ENCODE measurements around the gene MPHOSPH8.
"Not testable (repeated sequence)": the region's sequence is repeated elsewhere in the genome, so short reads cannot be mapped to it uniquely, and the experiment has no call there.

Gene MPHOSPH8

DNA sequence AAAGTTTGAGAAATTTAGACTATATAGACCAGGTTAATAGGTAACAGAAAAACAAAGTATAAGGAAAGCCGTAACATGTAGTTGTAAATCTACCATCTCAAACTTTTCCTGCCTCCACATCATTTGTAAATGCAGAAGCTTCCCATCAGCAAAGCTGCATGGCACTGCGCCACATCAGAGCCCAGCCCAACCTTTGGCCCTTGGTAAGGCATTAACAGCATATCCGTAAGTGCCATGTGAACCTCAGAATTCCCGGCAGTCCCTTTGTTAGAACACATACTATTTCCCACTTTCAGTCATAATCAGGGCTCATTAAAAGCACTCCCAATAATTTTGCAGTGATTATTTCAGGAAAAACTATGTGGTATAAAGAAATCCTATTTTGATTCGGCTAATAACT is 51.6 kb downstream of the MPHOSPH8 start:
- DNase-seq (ENCODE audit: low read depth) = no peak

DNA sequence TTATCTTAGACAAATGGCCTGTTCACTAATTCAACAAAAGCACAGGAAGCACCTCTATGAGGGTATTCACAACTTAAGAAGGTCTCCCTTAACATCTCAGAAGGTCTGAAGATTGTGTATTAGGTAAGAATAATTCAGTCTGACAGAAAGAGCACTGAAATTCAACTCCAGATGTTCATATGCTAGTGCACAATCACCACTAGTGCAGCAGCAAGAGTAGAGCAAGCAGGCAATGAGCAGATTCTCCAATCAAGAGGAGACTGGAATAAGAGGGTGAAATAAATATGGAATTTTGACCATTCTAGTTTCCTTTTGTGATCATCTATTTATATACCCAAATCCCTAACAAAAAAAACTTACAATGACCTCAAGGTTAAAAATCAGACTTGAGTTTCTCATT is 52.0 kb downstream of the MPHOSPH8 start:
- DNase-seq (ENCODE audit: low read depth) = no peak

DNA sequence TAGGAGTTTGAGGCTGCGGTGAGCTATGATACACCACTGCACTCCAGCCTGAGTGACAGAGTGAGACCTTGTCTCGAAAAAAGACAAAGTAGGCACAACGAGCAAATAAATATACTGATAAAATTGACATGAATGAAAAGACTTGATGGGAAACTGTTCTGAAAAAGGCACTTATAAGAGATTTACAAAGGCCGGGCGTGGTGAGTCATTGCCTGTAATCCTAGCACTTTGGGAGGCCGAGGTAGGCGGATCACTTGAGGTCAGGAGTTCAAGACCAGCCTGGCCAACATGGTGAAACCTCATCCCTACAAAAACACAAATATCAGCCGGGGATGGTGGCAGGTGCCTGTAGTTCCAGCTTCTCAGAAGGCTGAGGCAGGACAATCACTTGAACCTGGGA is 58.0 kb downstream of the MPHOSPH8 start:
- not testable (repeated sequence) for DNase-seq (ENCODE audit: low read depth)

DNA sequence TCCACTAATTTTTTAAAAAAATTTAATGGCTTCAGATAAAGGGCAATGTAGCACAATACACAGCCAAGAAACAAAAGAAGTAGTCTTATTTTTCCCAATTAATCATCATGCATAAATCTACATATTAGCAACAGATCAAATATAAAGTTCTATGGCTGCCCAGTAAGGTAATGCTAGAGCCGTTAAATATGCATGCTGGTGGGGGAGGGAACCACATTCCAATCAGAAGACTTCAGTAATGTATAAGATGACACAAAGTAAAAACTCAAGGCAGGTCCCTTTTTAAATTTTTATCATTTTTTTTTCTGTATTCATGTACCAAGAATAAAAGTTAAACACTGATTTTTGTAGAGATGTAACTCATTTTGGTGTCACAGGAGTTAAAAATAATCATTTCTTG is 62.0 kb downstream of the MPHOSPH8 start:
- no peak for DNase-seq (ENCODE audit: low read depth)

DNA sequence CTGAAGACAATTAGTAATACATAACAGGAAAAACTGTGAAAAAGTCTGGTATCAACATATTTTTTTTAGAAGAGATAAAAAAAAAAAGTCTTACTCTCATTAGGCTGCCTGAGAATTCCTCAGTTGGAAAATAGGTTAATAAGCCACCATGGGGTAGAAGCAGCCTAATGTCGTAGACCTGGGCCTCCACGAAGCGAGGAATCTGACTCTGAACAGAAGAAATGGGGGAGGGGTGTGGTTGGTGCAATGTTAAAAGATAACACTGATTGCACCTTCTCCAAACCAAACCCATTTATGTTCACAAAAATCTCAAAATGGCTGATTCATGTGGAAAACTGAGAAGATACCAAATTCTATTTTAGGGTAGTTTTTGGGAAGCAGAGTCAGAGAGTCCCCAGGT is 62.4 kb downstream of the MPHOSPH8 start:
- DNase-seq (ENCODE audit: low read depth) = no peak

DNA sequence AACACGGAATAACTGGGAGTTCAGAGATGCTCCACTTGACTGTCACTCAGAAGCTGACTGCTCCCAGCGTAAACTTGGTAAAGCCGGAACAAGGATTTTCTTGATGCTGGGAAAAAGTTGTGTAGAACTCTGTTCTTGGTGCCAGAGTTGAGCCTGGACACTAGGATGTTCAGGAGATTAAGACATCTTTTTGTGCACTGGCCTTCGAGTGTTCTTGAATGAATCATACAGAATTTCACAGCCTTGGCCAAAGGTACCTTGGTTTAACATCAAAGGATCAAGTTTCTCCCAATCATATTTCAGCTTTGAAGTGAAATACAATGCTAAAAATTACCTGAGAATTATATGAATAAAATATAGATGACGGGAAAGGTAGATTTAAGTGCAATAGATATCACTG is 67.5 kb downstream of the MPHOSPH8 start:
- not testable (repeated sequence) for DNase-seq (ENCODE audit: low read depth)

DNA sequence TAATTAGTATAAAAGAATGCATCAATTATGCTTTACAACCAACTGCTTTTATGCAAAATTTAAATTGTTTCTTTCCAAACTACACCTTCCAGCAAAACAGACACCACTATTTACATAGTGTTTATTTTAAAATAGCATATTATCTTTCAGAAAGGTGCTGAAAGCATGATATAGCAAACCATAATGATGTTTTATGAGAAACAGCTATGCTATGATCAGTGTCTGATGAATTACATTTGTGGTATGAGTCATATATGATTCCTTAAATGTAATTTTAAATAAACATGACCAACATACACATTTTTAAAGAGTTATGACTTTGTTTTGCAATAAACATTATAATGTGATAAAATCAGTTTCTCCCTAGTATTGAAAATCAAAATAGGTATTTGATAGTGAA is 68.2 kb downstream of the MPHOSPH8 start:
- not testable (repeated sequence) for DNase-seq (ENCODE audit: low read depth)

DNA sequence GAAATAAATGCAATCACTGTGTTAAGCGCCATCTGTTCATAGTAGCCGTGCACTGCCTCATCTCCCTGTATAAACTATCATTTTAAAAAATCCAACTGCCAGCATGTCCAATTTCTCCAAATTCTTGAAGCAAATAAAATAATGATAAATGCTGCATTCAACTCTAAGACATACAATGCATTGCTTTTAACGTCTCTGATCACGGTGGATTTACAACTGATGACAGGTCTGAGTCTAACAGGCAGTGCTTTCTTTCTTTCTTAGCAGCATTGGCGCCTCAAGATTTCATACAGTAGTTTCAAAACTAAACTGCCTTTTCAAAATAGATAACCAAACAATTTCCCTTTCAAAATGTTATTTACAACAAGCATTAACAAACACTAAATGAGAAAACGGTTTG is 70.8 kb downstream of the MPHOSPH8 start:
- not testable (repeated sequence) for DNase-seq (ENCODE audit: low read depth)

DNA sequence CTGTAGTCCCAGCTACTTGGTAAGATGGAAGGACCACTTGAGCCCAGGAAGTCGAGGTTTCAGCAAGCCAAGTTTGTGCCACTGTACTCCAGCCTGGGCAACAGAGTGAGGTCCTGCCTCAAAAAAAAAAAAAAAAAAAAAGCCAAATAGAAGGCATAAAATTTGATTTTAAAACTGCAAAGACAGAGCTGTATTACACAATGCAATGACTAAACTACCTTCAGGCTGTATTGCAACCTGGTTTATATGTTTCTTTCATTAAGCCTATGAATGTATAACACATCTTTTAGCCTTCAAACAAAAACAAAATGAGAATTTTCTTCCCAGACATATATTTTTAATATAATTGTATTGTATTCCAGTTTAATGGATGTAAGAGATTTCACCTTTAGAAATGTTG is 75.6 kb downstream of the MPHOSPH8 start:
- not testable (repeated sequence) for DNase-seq (ENCODE audit: low read depth)

DNA sequence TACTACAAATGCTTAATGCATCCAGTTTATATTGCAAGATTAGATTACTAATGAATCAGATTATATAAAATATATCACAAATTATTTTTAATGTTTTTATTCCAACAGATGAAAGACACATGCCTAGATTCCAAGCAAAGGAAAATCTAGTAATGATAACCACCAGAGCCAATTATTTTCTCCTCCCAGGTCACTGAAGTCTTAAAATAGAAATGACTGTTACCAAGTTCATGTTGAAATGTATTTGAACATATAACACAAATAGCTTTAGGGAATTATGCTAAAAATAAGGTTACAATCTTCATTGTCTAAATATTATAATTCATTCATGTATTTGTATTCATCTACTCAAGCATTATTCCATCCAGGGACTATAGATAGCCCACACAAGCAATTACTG is 76.3 kb downstream of the MPHOSPH8 start:
- DNase-seq (ENCODE audit: low read depth) = not testable (repeated sequence)

DNA sequence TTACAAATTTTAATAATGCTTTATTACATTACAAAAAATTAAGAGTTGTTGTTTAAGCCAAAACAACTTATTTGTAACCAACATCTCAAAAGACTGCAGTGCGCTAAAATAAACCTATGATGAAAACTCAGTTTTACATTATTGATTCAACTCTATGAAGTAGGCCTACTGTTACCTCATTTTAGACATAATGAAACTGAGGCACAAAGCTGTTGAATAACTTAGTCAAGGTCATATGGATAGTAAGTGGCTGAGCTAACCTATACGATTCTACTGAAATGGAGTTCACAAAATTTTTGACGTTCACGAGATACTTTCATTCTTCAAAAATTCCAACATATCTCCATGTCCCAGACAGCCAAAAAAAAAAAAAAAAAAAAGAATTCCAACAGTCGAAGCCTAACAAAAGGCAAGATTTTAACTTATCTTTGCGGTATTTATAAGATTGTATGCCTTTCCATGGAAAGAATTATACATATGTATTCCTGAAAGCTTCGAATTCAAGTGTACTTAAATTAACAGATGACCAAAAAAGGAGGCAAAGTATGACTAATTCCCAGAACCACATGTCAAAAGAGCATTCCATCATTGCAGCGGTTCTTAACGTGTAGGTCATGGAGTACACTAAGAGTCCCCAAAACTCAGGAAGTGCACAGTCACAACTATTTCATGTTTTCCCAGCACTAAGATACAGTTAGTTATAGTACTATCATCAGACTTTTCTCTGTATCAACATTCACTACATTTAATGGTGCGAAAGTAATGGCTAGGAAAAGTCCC is 79.9 kb downstream of the MPHOSPH8 start:
- DNase-seq (ENCODE audit: low read depth) = no peak

DNA sequence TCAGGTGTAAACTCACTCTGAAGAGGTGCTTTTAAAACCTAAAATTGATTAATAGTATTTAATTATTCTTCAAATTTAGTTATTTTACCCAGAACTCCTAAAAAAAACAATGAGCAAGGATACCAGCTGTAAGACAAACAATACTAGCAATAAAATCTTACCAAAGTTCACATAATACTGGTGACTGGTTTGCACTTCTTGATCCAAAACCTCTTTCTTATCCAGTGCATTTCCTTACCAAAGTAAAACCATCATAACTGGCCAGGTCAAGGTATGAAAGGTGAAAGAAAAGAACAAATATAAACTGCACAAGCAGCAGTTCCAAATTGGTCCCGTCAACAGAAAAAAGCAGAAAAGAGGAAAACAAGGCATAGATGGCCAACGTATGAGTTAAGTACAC is 86.6 kb downstream of the MPHOSPH8 start:
- DNase-seq (ENCODE audit: low read depth) = no peak
